K562 (cell line): Measurements from ENCODE around the gene ASPDH. TPM values are rescaled to one million over a fixed set of nuclear protein-coding genes. Genes with fewer than 3 reads are reported as not detected.

Experiments used
- BACH1 ChIP-seq: fragments of 200-800 bp; sonication (Bioruptor generic); IDR thresholded peaks from 2 replicates; pipeline ENCODE4 v1.6.1; 2016; ENCODE audit warnings: missing genetic modification characterization, missing compliant biosample characterization
- CHCHD3 ChIP-seq: fragments of 250-450 bp; sonication (Bioruptor Pico); IDR thresholded peaks from 2 replicates; pipeline ENCODE4 v2.1.2; 2022; ENCODE audit warnings: mild to moderate bottlenecking
- GTF2A2 ChIP-seq: IDR thresholded peaks from 2 replicates; pipeline ENCODE4 v1.6.1; 2016; ENCODE audit warnings: mild to moderate bottlenecking, missing genetic modification characterization, missing compliant biosample characterization
- HDAC2 ChIP-seq: fragments of 450-650 bp; IDR thresholded peaks from 2 replicates; pipeline ENCODE4 v1.6.1; 2016; ENCODE audit warnings: mild to moderate bottlenecking
- HNRNPK ChIP-seq: fragments of 200-400 bp; formaldehyde crosslinking; IDR thresholded peaks from one replicate; pipeline ENCODE4 v1.6.1; 2018; ENCODE audit warnings: mild to moderate bottlenecking, low read depth, low read length; ENCODE audit not compliant: poor library complexity, severe bottlenecking
- IRF2 ChIP-seq: sonication (generic); formaldehyde crosslinking; IDR thresholded peaks from 2 replicates; pipeline ENCODE4 v1.8.1; 2022; ENCODE audit warnings: mild to moderate bottlenecking, missing genetic modification reagents
- MTA2 ChIP-seq: fragments of 450-650 bp; IDR thresholded peaks from 2 replicates; pipeline ENCODE4 v1.6.1; 2016; ENCODE audit warnings: low read depth
- NONO ChIP-seq, 2 experiments: fragments of 200-400 bp in 1 of 2; fragments of 450-650 bp in 1 of 2; formaldehyde crosslinking in 1 of 2; IDR thresholded peaks; 2 replicates each; pipeline ENCODE4 v1.6.1; 2017; ENCODE audit warnings: low read depth in 2 of 2, mild to moderate bottlenecking in 2 of 2, moderate library complexity in 2 of 2, low read length in 1 of 2
- NR3C1 ChIP-seq: sonication (generic); formaldehyde crosslinking; IDR thresholded peaks from 2 replicates; pipeline ENCODE4 v1.8.1; 2022; ENCODE audit warnings: missing genetic modification reagents
- POLR2AphosphoS5 ChIP-seq: IDR thresholded peaks from 2 replicates; pipeline ENCODE4 v1.6.1; 2011; ENCODE audit warnings: mild to moderate bottlenecking, low read depth, low read length, moderate library complexity; ENCODE audit not compliant: control insufficient read depth, insufficient read depth
- SAFB ChIP-seq: fragments of 200-400 bp; formaldehyde crosslinking; IDR thresholded peaks from 2 replicates; pipeline ENCODE4 v1.6.1; 2017; ENCODE audit warnings: low read depth, low read length, borderline replicate concordance
- SMARCA4 ChIP-seq: fragments of 450-650 bp; IDR thresholded peaks from 2 replicates; pipeline ENCODE4 v1.6.1; 2016
- THRAP3 ChIP-seq: fragments of 450-650 bp; IDR thresholded peaks from 2 replicates; pipeline ENCODE4 v1.6.1; 2016; ENCODE audit warnings: mild to moderate bottlenecking, inconsistent platforms, borderline replicate concordance
- TOE1 ChIP-seq, 2 experiments: fragments of 450-650 bp in 1 of 2; sonication (generic) in 1 of 2; formaldehyde crosslinking in 1 of 2; IDR thresholded peaks; 2 replicates each; pipeline versions ENCODE4 v1.7.1 to v1.8.0; 2016 to 2022; ENCODE audit warnings: borderline replicate concordance in 2 of 2, mild to moderate bottlenecking in 2 of 2, antibody characterized with exemption in 1 of 2, inconsistent platforms in 1 of 2, low read depth in 1 of 2, missing genetic modification reagents in 1 of 2, moderate library complexity in 1 of 2
- ZNF165 ChIP-seq: fragments of 250-450 bp; sonication (Bioruptor Pico); IDR thresholded peaks from 2 replicates; pipeline ENCODE4 v1.4.0; 2020; ENCODE audit warnings: borderline replicate concordance
- ZNF184 ChIP-seq: sonication (generic); formaldehyde crosslinking; IDR thresholded peaks from 2 replicates; pipeline ENCODE4 v1.5.0; 2020; ENCODE audit warnings: missing genetic modification reagents
- ZNF707 ChIP-seq: fragments of 250-450 bp; sonication (Bioruptor Pico); conservative IDR thresholded peaks from 2 replicates; pipeline ENCODE4 v1.8.0; 2022; ENCODE audit warnings: inconsistent platforms, mild to moderate bottlenecking, moderate library complexity
- ZNF717 ChIP-seq: fragments of 250-450 bp; sonication (Bioruptor Pico); IDR thresholded peaks from 2 replicates; pipeline ENCODE4 v1.5.0; 2021
- polyA plus RNA-seq, 8 experiments: library from polyadenylated mRNA; depleted of rRNA in 4 of 8; stranded (reverse) in 5 of 8; unstranded in 3 of 8; fragments of >200 nt; fragmentation: Nextera tagmentation in 2 of 8; fragmentation: Illumina TruSeq in 1 of 8; extraction: Ambion mirVana in 2 of 8; extraction: Trizol in 1 of 8; gene quantifications; 2 replicates each; pipeline versions ENCODE4 v1.2.1 to v1.2.3, GENCODE V29; 2011 to 2014; ENCODE audit warnings: inconsistent platforms in 1 of 8, missing spikeins in 1 of 8
- total RNA-seq, 7 experiments: library from RNA; depleted of rRNA in 6 of 7; stranded (reverse); fragments of >200 nt in 6 of 7; fragmentation: Illumina TruSeq in 2 of 7; extraction: Trizol in 2 of 7; gene quantifications; 2 replicates each; pipeline versions ENCODE4 v1.2.1 to v1.2.3, GENCODE V29; 2011 to 2021; ENCODE audit warnings: low replicate concordance in 1 of 7
- TF ChIP-seq, protein P1 (sequence below): sonication (generic); formaldehyde crosslinking; IDR thresholded peaks from 2 replicates; pipeline ENCODE4 v1.8.0; 2022; ENCODE audit warnings: missing genetic modification reagents, mild to moderate bottlenecking, moderate library complexity, borderline replicate concordance
- TF ChIP-seq, protein P2 (sequence below): fragments of 450-650 bp; IDR thresholded peaks from 2 replicates; pipeline ENCODE4 v1.6.1; 2017; ENCODE audit warnings: antibody characterized with exemption
- TF ChIP-seq, protein P3 (sequence below): fragments of 250-450 bp; sonication (Bioruptor Pico); IDR thresholded peaks from 2 replicates; pipeline ENCODE4 v1.8.0; 2022; ENCODE audit warnings: moderate library complexity, mild to moderate bottlenecking, inconsistent platforms
- TF ChIP-seq, protein P4 (sequence below): IDR thresholded peaks from 2 replicates; pipeline ENCODE4 v1.6.1; 2014; ENCODE audit warnings: antibody characterized with exemption

The ASPDH gene
- total and polyA plus RNA-seq, 9 of the 15 experiments (the other 6 are each of a cell fraction or from before 2014, with no cell fraction given): not detected

DNA sequence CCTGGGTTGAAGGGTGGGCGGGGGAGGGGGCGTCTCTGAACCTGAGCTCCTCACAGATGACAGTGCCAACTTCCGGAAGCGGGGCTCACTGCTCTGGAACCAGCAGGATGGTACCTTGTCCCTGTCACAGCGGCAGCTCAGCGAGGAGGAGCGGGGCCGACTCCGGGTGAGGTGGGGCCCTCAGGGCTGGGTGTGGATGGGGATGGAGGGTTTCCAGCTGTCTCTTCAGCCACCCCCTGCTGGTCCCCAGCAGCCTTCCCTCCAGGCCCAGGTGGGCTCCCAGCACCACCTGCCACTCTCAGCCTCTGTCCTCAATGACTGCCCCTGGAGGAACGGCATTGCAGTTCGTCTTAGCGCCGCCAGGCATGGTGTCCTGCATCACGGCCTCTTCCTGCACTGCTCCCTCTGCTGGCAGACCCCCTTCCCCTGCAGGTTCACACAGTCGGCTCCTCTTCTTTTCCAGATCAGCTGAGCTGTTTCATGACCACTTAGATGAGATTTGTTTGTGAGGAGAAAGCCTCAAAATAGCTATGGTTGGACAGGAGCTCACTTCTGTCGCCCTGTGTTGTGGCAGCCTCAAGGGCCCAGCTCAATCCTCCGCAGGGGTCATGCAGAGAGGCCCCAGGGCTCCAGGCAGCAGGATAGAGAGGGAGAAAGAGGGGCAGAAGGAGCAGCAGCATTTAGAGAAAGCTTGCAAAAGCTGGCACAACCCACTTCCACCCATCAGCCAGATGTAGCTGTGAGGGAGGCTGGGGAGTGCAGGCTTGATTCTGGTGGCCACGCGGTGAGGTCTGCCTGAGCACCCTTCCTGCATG lies 34.6 kb downstream of the ASPDH start (continued):
- TF ChIP-seq GTF2A2 (tag) (no peak), NONO (IDR thresholded peaks at IDR 0.05; ENCODE audit: low read depth in 2 of 2, low read length in 1 of 2) (no peak), POLR2AphosphoS5 (no peak), ZNF717 (CRISPR knock-in tag) (no peak), HNRNPK (no peak), ZNF165 (no peak), CHCHD3 (CRISPR knock-in tag) (no peak), SAFB (no peak), ZNF707 (CRISPR knock-in tag) (no peak), MTA2 (no peak), IRF2 (CRISPR knock-in tag) (no peak), ZNF184 (CRISPR knock-in tag) (no peak), TOE1 (IDR thresholded peaks at IDR 0.05; ENCODE audit: borderline replicate concordance) (no peak), TOE1 (CRISPR knock-in tag; IDR thresholded peaks at IDR 0.05; ENCODE audit: borderline replicate concordance, low read depth) (no peak), BACH1 (tag) (no peak), HDAC2 (no peak), SMARCA4 (no peak), NR3C1 (CRISPR knock-in tag) (no peak), THRAP3 (no peak)
- TF ChIP-seq, protein P1, sequence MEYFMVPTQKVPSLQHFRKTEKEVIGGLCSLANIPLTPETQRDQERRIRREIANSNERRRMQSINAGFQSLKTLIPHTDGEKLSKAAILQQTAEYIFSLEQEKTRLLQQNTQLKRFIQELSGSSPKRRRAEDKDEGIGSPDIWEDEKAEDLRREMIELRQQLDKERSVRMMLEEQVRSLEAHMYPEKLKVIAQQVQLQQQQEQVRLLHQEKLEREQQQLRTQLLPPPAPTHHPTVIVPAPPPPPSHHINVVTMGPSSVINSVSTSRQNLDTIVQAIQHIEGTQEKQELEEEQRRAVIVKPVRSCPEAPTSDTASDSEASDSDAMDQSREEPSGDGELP (CRISPR knock-in tag): peak; percentile 88
- TF ChIP-seq, protein P2, sequence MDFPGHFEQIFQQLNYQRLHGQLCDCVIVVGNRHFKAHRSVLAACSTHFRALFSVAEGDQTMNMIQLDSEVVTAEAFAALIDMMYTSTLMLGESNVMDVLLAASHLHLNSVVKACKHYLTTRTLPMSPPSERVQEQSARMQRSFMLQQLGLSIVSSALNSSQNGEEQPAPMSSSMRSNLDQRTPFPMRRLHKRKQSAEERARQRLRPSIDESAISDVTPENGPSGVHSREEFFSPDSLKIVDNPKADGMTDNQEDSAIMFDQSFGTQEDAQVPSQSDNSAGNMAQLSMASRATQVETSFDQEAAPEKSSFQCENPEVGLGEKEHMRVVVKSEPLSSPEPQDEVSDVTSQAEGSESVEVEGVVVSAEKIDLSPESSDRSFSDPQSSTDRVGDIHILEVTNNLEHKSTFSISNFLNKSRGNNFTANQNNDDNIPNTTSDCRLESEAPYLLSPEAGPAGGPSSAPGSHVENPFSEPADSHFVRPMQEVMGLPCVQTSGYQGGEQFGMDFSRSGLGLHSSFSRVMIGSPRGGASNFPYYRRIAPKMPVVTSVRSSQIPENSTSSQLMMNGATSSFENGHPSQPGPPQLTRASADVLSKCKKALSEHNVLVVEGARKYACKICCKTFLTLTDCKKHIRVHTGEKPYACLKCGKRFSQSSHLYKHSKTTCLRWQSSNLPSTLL: no peak
- TF ChIP-seq, protein P3, sequence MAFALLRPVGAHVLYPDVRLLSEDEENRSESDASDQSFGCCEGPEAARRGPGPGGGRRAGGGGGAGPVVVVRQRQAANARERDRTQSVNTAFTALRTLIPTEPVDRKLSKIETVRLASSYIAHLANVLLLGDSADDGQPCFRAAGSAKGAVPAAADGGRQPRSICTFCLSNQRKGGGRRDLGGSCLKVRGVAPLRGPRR (CRISPR knock-in tag): no peak
- TF ChIP-seq, protein P4, sequence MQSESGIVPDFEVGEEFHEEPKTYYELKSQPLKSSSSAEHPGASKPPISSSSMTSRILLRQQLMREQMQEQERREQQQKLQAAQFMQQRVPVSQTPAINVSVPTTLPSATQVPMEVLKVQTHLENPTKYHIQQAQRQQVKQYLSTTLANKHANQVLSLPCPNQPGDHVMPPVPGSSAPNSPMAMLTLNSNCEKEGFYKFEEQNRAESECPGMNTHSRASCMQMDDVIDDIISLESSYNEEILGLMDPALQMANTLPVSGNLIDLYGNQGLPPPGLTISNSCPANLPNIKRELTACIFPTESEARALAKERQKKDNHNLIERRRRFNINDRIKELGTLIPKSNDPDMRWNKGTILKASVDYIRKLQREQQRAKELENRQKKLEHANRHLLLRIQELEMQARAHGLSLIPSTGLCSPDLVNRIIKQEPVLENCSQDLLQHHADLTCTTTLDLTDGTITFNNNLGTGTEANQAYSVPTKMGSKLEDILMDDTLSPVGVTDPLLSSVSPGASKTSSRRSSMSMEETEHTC: no peak
